NOMO-1 treated with DMSO at 0.1 percent for 48 hours (cell line): ENCODE results near the gene SYT8.
A peak's percentile ranks its signal among the peaks of the same experiment; 100 is the strongest.

Source experiments
- DNase-seq: peaks from one replicate; lab custom pipeline; 2025; ENCODE audit not compliant: unreplicated experiment; lab: John Stamatoyannopoulos, UW

The SYT8 gene

DNA sequence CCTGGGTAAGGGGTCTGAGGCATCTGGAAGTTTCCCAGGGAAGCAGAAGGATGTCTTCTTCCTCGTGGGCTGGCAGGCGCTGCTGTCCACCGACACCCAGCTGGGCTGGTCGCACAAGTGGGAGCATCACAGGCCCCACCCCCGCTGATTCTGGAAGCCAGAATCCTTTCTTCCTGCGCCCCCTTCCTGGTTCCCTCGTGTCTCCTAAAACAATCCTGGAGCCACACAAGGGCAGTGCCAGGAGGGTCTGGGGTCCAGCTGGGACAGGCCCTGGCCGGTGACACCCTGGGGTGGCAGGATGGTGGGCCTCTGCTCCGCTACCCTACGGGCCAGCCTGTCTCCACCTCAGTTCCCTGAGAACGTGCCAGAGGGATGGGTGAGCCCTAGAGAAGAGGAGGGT is 22.3 kb downstream of the SYT8 start:
- no peak for DNase-seq

DNA sequence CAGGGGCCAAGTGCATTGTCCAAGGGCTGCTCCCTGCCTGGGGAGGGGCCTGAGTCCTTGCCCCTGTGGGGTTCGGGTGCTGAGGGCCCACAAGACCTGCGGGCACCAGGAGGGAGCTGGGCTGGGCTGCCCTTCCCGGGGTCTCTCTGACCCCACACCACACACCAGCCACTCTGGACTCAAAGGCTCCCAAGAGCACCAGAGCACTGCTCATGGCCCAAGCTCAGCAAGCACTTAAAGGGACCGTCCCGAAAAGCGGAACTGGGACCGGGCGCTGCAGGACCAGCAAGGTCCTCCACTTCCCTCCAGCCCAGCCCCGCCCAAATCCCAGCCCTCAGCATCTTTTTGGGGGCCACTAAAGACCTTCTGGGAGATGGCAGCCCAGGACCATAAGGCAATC is 23.4 kb downstream of the SYT8 start:
- DNase-seq, result peak; percentile 46

DNA sequence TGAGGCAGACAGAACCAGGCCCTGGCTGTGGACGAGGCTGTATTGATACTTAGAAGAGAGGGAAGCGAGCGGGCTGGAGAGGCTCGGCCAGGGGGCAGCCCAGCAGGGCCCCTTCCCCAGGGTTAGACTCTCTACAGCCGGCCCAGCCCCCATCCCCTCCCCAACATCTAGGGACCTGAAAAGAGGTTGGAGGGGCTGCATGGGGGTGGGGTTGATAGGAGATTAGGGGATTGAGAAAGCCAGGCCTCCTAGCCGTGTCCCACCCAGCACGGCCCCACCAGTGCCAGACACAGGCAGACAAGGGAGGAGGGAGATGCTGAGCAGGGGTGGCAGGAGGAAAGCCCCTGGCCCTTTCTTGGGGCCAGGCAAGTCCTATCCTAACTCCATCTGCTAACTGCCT is 23.8 kb downstream of the SYT8 start:
- no peak for DNase-seq

DNA sequence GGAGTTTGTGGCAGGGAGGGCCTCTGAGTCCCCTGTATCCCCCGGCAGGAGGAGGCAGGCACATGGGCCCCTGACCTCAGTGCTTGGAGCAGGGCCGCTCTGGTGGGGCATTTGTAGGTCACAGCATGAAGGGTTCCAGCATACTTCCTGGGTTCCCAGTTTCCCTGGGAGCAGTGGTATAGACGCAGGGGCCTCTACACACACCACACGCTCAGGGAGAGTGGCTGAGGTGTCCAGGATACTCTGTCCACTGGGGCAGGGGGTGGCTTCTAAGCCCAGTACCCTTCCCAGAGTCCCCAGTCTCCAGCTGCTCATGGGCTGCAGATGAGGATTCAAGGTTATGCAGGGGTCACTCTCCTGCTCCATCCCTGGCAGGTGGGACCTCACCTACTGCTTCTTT is 24.2 kb downstream of the SYT8 start:
- DNase-seq, result no peak

DNA sequence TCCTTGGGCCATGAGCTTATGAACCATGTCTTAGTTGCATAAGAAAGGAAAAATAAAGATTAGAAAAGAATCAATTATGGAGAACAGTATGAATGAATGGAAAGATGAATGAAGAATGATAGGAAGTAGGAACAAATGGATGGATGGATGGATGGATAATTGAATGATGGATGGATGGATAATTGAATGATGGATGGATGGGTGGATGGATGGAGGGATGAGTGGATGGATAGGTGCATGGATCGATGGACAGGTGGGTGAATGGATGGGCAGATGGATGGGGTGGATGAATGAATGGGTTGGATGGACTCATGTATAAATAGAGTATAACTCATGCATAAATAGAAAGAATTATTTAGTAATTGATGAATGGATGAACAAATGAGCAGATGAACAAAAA is 25.3 kb downstream of the SYT8 start:
- DNase-seq, result no peak

DNA sequence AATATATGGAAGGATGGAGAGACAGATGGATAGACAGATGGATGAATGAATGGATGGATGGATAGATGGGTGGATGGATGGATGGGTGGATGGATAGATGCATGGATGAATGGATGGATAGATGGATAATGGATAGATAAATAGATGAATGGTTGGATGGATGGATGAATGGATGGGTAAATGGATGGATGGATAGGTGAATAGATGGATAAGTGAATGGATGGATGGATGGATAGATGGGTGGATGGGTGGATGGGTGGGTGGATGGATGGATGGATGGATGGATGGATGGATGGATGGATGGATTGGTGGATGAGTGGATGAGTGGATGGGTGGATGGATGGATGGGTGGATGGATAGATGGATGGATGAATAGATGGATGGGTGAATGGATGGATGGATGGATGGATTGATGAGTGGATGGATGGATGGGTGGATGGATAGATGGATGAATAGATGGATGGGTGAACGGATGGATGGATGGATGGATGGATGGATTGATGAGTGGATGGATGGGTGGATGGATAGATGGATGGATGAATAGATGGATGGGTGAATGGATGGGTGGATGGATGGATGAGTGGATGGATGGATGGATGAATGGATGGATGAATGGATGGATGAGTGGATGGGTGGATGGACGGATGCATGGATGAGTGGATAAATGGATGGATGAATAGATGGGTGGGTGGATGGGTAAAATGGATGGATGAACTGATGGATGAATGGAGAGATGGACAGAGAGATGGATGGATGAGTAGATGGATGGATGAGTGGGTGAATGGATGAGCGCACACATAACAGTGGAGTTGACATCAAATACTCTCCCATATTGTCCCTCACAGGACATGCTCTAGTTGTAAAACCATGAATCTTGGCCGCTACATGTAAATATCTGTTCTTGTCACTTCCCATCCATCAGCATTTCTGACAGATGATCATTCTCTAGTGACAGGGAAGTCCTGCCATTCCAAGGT is 26.9 kb downstream of the SYT8 start:
- no peak for DNase-seq

DNA sequence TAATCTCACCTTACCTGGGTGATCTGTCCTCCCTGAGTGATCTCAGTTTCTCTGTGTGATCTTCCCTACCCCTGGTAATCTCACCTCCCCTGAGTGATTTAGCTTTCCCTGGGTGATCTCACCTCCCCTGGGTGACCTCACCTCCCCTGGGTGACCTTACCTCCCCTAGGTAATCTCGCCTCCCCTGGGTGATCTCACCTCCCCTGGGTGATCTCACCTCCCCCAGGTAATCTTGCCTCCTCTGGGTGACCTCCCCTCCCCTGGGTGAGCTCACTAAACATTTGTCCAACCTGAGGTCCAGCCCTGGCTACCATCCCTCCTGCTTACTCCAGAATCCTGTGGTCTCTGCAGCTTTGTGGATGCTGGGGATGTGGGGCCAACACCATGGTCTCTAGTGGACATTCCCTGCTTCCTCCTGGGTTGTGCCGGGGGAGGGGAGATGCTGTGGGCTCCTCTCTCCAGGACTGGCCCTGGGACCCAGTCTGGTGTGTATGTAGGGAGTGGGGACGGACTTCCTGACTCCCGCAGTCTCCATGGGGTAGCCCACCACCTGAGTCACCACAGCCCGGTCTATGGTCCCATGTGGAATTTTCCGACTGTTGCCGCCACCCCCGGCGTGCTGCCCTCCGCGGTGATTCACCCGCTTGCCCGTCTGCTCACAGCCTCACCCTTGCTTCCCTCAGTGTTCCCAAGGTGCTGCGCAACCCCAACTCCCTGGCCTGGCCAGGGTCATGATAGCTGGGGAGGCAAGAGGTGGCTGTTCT is 28.0 kb downstream of the SYT8 start:
- no peak for DNase-seq

DNA sequence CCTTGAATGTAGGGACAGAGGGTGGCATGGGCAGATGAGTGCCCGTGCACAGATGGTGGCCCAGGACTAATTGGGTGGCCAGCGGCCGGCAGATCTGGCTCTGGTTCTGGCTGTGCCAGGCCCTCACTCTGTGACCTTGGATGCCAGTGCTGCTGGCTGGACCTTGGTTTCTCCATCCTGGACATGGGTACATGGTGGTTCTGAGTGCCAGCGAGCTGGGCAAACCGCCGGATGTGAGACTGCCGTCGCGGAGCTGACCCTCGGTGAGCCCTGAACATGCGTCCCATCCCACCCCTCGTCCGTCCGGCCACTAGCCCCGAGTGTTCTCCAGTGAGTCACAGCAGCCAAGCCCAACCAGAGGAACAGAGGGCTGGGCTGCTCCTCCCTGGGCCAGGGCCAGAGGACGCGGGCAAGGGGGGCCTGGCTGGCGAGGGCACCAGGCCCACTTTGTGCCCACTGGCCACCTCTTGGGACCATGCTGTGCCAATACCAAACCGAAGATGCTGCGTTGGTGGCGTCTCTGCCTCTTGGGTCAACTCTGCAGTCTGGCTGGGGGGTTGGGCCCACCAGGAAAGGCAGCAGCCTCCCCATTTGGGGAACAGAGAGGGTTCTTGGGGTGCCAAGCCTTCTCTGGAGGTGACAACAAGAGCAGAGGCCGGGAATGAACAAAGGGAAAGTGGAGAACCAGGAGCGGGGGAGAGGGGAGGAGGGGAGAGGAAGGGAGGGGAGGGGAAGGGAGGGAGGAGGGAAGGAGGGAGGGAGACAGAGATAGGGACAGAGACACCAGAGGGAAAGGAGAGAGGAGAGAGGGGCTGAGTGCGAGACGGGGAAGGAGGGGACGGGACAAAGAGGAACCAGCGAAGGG is 28.8 kb downstream of the SYT8 start:
- DNase-seq, result no peak

DNA sequence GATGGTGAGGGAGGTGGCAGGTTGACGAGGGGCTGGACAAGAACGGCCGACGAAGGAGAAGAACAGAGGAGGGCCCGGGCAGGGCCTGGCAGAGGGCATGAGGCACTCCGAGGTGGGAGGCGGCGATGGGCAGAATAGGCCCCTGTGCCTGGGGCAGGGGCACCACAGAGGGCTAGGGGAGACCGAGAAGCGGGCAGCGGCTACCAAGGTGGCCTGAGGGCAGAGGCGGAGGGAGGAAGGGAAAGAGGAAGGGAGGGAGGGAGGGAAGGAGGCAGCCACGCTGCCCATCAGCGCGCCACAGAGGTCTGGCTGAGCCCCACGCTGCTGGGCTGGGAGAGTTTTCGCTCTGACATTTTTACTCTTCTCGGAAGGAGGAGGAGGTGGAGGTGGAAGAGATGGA is 29.4 kb downstream of the SYT8 start:
- no peak for DNase-seq

DNA sequence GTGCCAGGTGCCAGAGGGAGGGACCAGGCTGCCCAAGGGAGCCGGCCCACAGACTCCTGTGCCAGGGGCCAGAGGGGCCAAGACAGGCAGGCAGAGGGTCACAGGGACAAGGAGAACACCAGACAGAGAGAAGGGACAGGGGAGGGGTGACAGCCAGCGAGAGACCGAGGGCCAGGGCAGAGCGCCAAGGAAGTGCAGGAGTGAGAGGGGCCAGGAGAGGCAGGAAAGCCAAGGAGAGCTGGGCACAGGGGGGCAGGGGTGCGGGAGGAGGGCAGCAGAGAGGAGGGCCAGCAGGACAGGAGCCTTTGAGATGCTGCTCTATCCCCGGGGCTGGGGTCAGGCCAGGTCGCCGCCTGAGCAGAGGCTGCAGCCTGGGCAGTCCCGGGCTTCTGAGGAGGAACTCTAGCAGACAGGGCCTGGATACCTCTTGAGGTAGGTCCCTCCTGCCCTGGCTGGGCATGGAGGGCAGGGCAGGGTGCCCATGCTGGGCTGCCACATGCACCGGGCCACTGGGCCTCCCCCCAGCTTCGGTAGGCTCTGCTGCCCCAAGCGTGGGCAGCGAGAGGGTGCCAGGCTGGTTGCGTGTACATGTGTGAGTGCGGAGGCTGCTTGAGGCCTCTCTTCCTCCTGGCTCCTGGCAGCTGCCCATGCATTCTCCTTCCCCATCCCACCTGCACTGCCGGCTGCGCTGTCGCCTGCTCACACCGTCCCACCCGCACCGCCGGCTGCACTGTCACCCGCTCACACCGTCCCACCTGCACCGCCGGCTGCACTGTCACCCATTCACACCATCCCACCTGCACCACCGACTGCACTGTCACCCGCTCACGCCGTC is 30.3 kb downstream of the SYT8 start:
- DNase-seq, result no peak

DNA sequence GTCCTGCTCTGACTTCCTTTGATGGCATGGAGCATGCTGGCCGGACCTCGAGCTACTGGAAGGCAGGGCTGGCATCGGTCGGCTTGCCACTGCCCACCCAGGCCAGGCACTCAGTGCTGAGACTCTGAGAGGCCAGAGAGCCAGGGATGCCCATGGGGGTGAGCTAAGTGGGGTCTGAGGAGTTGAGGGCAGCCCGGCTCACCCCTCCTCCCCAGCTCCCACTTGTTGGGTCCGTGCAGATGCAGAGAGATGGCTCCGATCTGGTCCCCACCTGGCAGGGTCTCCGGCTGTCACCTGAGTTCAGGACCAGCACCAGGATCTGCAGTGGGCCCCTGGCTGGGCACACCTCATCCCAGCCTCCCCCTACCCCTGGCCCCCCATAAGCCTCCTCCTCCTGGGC is 31.4 kb downstream of the SYT8 start:
- no peak for DNase-seq

DNA sequence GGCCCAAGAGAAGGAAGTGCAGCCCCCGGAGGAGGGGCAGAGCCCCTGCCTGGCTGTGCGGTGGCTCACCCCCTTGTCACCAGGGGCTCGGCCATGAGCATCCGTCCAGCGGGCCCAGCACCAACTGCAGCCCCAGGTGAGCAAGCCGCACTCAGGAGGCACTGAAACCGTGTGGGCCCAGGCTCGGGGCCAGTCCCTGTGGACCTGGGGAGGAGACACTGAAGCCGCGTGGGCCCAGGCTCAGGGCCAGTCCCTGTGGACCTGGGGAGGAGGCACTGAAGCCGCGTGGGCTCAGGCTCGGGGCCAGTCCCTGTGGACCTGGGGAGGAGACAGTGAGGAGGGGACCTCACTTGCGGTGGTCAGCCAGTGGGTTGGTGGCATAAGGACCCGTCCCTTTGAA is 32.0 kb downstream of the SYT8 start:
- no peak for DNase-seq

DNA sequence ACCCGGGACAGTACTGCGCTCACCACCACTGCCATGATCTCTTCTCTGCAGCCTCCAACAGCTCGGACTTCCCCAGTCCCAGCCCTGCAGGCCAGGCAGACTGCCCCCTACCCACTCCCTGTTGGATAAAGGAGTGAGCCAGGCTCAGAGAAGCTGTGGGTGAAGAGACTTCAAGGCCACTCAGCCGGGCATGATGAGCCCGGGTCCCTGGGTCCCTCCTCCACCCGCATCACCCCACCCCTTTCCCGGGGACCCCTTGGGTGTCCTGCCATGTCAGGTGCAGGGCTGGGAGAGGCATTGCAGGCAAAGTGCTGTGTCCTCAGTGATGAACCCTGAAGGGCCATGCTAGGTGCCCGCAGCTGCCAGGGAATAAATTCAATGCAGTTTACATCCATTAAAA is 32.6 kb downstream of the SYT8 start:
- DNase-seq, result no peak

DNA sequence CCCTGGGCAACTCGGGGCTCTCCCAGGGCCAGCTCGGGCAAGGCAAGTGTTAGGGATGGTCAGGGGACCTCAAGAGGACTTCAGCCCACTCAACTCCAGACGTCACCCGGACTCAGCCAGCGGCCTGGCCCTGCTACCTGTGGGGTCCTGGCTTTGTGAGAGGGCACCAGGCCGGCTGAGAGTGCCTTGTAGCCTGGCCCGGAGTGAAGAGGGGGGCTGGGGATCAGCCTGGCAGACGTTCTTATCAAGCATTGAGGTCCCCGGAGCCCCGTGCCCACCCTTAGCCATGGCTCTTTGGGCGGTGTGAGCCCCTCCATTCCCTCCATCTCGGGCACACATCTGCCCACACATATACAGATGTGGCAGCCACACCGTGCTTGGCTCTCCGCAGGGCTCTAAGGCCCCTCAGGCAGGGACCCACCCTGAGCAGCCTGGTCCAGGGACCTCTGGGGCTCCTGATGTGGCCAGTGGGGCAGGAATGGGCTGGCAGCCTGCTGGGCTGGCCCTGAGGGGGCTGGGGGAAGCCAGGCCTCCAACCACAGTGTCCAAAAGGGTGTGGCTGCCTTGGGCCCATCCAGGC is 33.4 kb downstream of the SYT8 start:
- DNase-seq, result no peak

DNA sequence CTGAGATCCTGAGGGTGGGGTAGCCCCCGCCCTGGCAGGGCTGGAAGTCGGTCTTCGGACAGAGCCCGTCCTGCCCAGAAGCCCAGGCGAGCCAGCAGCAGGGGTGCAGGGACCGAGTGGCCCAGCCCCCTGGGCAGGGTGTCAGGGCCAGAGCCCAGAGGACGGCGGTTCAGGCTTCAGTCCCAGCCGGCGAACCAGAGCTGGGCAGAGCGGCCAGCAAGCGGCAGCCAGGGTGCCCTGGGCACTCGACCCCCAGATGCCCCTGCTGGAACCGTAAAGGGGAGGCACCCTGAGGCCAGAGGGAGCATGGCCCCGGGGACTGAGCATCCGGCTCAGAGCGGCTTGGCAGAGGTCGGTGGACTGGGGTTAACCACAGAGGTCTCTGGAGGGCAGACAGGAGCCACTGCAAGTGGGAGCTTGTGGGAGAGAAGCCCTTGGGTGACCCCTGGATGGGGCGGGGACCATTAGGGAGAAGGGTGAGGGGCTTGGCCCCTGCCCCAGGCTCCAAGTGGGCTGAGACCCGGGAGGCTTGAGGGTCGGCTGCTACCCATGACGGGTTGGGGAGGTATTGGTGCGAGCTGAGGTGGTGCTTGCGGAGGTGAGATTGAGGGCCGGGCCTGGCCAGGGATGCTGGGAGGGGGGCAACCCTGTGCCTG is 34.0 kb downstream of the SYT8 start:
- no peak for DNase-seq

DNA sequence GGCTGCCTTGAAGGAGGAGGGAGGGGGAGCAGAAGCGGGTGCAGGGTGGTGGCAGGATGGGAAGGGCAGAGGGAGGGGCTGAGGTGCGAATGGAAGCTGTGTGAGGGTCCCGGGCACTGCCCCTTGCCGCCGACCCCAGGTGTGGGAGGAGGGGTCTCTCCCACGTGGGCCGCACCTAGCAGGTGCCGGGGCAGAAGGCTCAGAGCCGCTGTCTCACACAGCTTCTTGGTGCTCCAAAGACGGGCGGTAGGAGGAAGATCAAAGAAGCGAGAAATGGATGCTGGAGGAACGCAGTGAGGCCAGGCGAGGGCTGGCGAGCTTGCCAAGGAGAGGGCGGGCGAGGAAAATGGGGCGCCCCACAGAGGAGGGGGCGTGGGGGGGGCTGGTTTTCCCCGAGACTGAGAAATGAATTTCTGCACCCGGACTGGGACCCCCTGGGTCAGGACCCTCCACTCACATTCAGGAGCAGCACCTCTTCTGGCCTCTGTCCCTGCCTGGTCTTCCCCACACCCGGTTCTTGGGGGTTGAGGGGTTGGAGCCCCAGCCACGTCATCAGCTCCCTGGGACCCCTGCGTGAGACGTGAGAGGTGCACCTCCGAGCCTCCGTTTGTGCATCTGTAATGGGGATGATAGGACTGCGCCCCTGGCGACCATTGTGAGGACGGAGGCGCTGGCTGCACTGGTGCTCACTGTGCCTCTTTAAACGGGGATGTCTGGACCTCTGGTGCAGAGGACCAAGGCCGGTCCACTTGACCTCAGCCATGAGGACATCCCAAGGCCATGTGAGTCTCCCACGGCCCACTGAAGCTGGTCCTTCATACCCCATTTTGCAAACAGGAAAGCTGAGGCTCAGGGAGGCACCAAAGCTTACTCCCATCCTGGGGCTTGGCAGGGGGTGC is 34.9 kb downstream of the SYT8 start:
- no peak for DNase-seq

DNA sequence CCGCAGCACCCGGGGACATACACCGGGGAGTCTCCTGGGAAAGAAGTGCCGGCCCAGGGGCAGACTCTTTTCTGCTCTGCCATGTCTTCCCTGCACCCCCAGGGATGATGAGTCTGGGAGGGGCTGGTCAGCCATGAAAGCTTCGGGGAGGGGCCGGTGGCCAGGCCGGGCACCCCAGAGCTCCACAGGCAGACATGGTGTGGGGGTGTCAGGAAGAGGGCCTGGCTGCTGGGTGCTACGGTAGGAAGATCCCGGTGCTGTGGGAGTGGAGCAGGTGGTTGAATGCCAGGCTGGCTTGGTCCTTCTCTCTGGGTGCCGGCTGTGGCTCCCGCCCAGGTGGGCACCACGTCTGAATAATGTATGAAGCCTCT is 35.5 kb downstream of the SYT8 start:
- DNase-seq, result no peak

DNA sequence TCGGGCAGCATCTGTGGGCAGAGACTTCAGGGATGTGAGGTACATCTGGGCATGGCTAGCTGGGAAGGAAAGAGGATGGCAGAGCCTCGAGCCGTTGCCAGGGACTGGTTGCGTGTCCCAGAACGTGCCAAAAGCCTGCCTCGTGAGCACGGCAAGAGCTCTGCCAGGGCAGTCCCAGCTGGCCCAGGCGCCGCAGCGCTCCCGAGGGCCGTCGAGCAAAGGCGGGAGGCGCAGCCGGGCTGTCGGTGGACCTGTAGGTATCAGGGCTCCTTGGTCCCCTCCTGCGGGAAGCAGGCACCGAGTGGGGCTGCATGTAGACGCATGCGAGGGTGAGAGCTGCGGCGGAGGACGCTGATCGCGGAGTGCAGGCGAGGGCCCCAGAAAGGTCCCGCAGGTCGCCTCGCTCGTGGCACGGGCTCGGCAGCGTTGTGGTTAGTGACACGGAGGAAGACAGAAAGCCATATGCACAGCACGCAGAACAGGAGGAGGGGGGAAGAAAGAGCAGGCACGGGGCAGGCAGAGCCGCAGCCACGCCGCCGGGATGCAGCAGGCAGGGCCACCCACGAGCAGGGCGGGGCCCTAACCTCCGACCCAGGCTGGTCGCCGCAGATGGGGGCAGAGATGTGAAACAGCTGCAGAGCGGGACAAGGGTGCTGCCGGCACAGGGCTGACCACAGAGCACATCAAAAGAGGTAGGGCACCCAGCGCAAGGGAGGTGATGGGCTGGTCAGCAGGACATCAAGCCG is 36.1 kb downstream of the SYT8 start:
- DNase-seq, result no peak
